ENCODE results near the gene GPR160.
"Not testable (repeated sequence)": the region's sequence is repeated elsewhere in the genome, so short reads cannot be mapped to it uniquely, and the experiment has no call there.

GPR160 gene

GRCh38 chr3:170109579-170110293 is 71.9 kb downstream of the GPR160 start:
- DNase-seq: no peak

- DNase-seq: no peak
Observed at GRCh38 chr3:170111147-170111771, 73.5 kb downstream of the GPR160 start.

- DNase-seq: not testable (repeated sequence)
Observed at GRCh38 chr3:170114165-170114564, 76.4 kb downstream of the GPR160 start.

GRCh38 chr3:170117134-170117533 is 79.3 kb downstream of the GPR160 start:
- DNase-seq: no peak

- peak in 1 of 56 donors; percentile 1 for DNase-seq
Observed at GRCh38 chr3:170128259-170128976, 90.6 kb downstream of the GPR160 start.

- DNase-seq: no peak
Observed at GRCh38 chr3:170128977-170129431, 91.2 kb downstream of the GPR160 start.

GRCh38 chr3:170130532-170130931 is 92.7 kb downstream of the GPR160 start:
- DNase-seq: no peak

GRCh38 chr3:170132335-170132734 is 94.5 kb downstream of the GPR160 start:
- DNase-seq: no peak
